ENCODE measurements around the gene CAPN9.

- TF ChIP-seq POLR2AphosphoS5 (IDR thresholded peaks at IDR 0.05; ENCODE audit: low read depth, low read length): no peak
- no peak for TF ChIP-seq POLR2A (IDR thresholded peaks at IDR 0.05; ENCODE audit: low read depth, low read length)
These were observed 89.6 kb downstream of the CAPN9 start for GRCh38 chr1:230836793-230837192.

Data from GM12892 (cell line).